HG03565 (cell line): ENCODE data around the gene ZBTB47.

Experiments
- ATAC-seq: cut with Tn5 transposase; IDR thresholded peaks from one replicate; pipeline ENCODE4 v1.9.1; 2021; ENCODE audit warnings: mild to moderate bottlenecking, moderate library complexity; ENCODE audit not compliant: unreplicated experiment

Gene ZBTB47

DNA sequence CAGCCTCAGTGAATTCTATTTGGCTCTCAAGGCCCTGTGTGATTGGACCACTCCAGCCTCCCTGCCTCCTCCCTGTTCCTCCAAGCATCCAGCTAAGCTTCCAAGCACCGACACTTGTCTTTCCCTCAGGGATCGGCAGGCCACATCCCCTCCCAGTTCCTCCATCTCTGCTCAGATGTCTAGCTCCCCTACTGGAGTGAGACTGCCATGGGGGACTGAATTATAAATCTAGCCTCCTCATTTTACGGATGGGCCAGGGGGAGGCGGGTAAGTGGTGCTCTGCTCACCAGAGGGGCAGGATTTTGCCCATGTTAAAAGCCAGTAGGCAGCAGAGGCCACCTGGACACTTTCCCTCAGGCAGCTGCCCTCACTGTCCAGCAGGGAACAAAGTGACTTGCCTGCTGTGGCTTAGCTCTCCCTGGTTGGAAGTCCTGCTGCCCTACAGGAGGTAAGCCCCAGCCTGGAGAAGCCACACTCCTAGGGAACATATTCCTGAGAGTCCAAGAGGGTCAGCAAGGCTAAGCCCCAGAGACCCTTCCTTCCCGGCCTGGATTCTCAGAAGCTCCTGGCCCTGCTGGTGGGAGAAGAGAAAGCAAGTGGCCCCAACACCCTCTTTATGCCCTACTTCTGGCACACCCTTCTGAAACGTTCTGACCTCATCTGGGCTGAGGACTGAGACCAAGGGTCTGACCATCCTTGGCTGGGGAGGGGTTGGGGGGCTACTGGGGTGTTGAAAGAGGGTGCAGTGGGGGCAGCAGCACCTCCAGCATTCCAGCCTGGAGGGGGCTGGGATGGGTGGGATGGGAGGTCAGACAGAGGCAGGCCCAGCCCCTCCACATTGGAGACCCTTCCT, 58.2 kb downstream of the ZBTB47 start:
- no peak for ATAC-seq

DNA sequence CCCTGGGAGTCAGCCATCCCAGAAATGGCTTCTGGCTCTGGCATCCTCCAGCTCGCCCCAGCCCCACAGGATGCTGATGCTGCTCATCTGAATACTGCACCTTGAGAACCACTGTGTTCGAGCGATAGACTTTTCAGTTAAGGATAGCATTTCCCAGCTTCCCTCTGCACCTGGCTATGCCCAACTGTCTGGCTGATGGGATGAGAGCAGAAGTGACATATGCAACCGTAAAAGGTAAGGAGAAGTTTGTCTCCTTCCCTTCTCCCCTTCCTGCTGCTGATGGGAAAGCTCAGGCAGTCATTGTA, 58.8 kb downstream of the ZBTB47 start:
- no peak for ATAC-seq

- no peak for ATAC-seq
Observed at GRCh38 chr3:42712688-42713372, 59.3 kb downstream of the ZBTB47 start.

DNA sequence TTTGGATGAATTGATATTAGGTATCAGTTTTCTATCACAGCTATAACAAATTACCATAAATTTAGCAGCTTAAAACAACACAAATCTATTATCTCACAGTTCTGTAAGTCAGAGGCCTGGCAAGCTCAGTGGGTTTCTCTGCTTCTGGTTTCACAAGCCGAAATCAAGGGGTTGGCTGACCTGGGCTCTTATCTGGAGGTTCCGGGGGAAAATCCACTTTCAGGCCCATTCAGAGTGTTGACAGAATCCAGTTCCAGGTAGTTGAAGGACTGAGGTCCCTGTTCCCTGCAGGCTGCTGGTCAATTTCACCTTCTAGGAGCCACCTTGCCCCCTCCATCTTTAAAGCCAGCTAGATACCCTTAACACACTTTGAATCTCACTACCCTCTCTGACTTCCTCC, 60.2 kb downstream of the ZBTB47 start:
- ATAC-seq, result no peak

DNA sequence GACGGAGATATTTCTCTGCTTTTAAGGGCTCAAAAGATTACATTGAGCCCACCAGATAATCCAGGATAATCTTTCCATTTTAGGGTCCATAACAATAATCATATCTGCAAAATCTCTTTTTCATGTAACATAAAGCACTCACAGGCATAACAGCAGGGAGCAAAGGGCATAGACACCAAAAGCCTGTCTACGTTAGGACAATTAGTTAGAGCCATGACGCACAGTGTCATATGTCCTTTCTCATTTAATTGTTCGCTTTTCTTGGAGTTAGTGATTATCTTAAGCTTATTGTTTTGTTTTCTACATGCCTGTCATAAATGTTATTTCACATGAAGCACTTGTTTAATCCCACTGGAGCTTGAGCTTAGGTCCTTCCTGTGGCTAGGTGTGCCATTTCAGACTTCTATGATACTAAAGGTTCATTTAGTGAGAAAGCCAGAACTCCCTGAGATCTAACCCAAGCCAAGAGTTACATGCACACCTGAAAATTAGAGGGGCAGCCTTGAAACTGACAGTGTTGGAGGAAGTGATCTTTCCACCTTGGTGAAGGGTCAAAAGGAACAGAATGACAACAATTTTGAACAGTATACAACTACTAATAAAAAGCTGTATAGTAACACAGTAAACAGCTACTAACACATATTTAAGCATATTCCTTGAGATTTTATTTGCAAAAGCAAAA, 60.8 kb downstream of the ZBTB47 start:
- ATAC-seq, result no peak
